K562 (cell line): Measurements from ENCODE around the gene TFPI2.

Experiments
- CTCF ChIP-seq, 3 experiments: IDR thresholded peaks in 2 of 3; conservative IDR thresholded peaks in 1 of 3; 2 replicates each; pipeline ENCODE4 v1.5.1; 2011 to 2012; ENCODE audit warnings: low read length in 3 of 3, mild to moderate bottlenecking in 3 of 3, control low read depth in 2 of 3, improper control_type of control experiment in 1 of 3, inconsistent platforms in 1 of 3, low read depth in 1 of 3, mixed read lengths in 1 of 3, moderate library complexity in 1 of 3; ENCODE audit not compliant: insufficient read depth in 2 of 3
- FOXK2 ChIP-seq, 2 experiments: fragments of 450-650 bp; IDR thresholded peaks in 1 of 2; conservative IDR thresholded peaks in 1 of 2; 2 replicates each; pipeline ENCODE4 v1.6.1; 2016; ENCODE audit warnings: low read depth in 2 of 2, mild to moderate bottlenecking in 1 of 2
- MAX ChIP-seq: sonication (generic); formaldehyde crosslinking; IDR thresholded peaks from 2 replicates; pipeline ENCODE4 v1.9.0; 2022; ENCODE audit warnings: mild to moderate bottlenecking, missing genetic modification reagents
- NFATC3 ChIP-seq: fragments of 450-650 bp; IDR thresholded peaks from 2 replicates; pipeline ENCODE4 v1.6.1; 2017; ENCODE audit warnings: mild to moderate bottlenecking
- RAD21 ChIP-seq, 2 experiments: fragments of 250-450 bp in 1 of 2; fragments of 450-650 bp in 1 of 2; sonication (Bioruptor Pico) in 1 of 2; formaldehyde crosslinking in 1 of 2; IDR thresholded peaks in 1 of 2; conservative IDR thresholded peaks in 1 of 2; 2 replicates each; pipeline versions ENCODE4 v1.4.0 to v1.8.0; 2020 to 2022; ENCODE audit warnings: mild to moderate bottlenecking in 2 of 2, moderate library complexity in 1 of 2
- TF ChIP-seq, protein P1 (sequence below): fragments of 250-450 bp; sonication (Bioruptor Pico); IDR thresholded peaks from 2 replicates; pipeline ENCODE4 v1.5.1; 2021; ENCODE audit warnings: mild to moderate bottlenecking
- TF ChIP-seq, protein P2 (sequence below): sonication (generic); formaldehyde crosslinking; IDR thresholded peaks from 2 replicates; pipeline ENCODE4 v1.5.0; 2020; ENCODE audit warnings: missing genetic modification reagents

DNA sequence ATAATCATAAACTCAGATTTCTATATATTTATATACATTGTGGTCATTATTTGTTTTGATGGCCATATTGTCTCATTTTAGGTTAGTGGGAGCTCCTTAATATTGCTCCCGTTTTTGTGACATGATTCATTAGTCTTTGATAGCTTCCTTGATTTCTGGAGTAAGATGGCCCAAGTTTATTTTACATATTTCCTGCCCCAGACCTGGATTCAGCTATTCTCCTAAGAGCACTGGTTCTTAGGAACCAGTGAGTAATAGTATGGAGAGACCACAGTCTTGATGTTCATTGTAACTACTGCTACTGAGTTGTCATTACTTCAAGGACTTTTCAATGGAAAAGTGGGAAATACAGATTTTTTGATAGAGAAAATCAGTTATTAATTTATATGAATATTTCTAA lies 6.0 kb downstream of the TFPI2 start:
- no peak for TF ChIP-seq NFATC3
- no peak for TF ChIP-seq RAD21 (CRISPR knock-in tag; conservative IDR thresholded peaks at IDR 0.05 in 1 of 2, IDR thresholded peaks at IDR 0.05 in 1 of 2)
- no peak for TF ChIP-seq MAX (CRISPR knock-in tag)
- TF ChIP-seq, protein P1, sequence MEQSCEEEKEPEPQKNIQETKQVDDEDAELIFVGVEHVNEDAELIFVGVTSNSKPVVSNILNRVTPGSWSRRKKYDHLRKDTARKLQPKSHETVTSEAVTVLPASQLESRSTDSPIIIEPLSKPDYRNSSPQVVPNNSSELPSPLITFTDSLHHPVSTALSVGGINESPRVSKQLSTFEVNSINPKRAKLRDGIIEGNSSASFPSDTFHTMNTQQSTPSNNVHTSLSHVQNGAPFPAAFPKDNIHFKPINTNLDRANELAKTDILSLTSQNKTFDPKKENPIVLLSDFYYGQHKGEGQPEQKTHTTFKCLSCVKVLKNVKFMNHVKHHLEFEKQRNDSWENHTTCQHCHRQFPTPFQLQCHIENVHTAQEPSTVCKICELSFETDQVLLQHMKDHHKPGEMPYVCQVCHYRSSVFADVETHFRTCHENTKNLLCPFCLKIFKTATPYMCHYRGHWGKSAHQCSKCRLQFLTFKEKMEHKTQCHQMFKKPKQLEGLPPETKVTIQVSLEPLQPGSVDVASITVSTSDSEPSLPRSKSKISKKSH (CRISPR knock-in tag) = no peak
- TF ChIP-seq, protein P2, sequence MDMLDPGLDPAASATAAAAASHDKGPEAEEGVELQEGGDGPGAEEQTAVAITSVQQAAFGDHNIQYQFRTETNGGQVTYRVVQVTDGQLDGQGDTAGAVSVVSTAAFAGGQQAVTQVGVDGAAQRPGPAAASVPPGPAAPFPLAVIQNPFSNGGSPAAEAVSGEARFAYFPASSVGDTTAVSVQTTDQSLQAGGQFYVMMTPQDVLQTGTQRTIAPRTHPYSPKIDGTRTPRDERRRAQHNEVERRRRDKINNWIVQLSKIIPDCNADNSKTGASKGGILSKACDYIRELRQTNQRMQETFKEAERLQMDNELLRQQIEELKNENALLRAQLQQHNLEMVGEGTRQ = no peak
- TF ChIP-seq FOXK2 (conservative IDR thresholded peaks at IDR 0.05 in 1 of 2, IDR thresholded peaks at IDR 0.05 in 1 of 2; ENCODE audit: low read depth in 2 of 2) = no peak
- TF ChIP-seq CTCF (IDR thresholded peaks at IDR 0.05 in 2 of 3, conservative IDR thresholded peaks at IDR 0.05 in 1 of 3; ENCODE audit: insufficient read depth in 2 of 3, low read depth in 1 of 3, low read length in 3 of 3) = no peak
